Measurements from ENCODE around the gene SUPT6H.

SUPT6H gene

GRCh38 chr17:28635506-28635905, 26.5 kb upstream of the SUPT6H start:
- no peaks in the 10 kb centered on the region for H3K27me3 ChIP-seq (ENCODE audit: insufficient read depth, insufficient read length)
- H3K9me3 ChIP-seq (ENCODE audit: insufficient read depth, low read length) = no peaks in the 10 kb centered on the region
- no peak overlapping the region for H3K9ac ChIP-seq (ENCODE audit: insufficient read length, low read depth)
- TF ChIP-seq ZNF274 (IDR thresholded peaks at IDR 0.05; ENCODE audit: low read depth, low read length) (no peak), SUZ12 (IDR thresholded peaks at IDR 0.05; ENCODE audit: extremely low read depth, insufficient read depth, insufficient read length) (no peak), YY1 (IDR thresholded peaks at IDR 0.05; ENCODE audit: insufficient read depth, insufficient read length) (no peak)
- H3K36me3 ChIP-seq (ENCODE audit: insufficient read depth, insufficient read length, low read length) = peaks cover 98% of the 10 kb centered on the region
- no peak overlapping the region for H3K4me3 ChIP-seq (ENCODE audit: insufficient read length, low read depth)
- DNase-seq (ENCODE audit: low read depth, low spot score) = no peak
- no peaks in the 10 kb centered on the region for H3K4me1 ChIP-seq (ENCODE audit: insufficient read depth, insufficient read length)

- H3K4me1 ChIP-seq (ENCODE audit: insufficient read depth, insufficient read length) = no peaks in the 10 kb centered on the region
- TF ChIP-seq YY1 (IDR thresholded peaks at IDR 0.05; ENCODE audit: insufficient read depth, insufficient read length) (no peak), ZNF274 (IDR thresholded peaks at IDR 0.05; ENCODE audit: low read depth, low read length) (no peak), SUZ12 (IDR thresholded peaks at IDR 0.05; ENCODE audit: extremely low read depth, insufficient read depth, insufficient read length) (no peak)
- no peaks in the 10 kb centered on the region for H3K27me3 ChIP-seq (ENCODE audit: insufficient read depth, insufficient read length)
- H3K36me3 ChIP-seq (ENCODE audit: insufficient read depth, insufficient read length, low read length) = peaks cover 75% of the 10 kb centered on the region
- no peaks in the 10 kb centered on the region for H3K9me3 ChIP-seq (ENCODE audit: insufficient read depth, low read length)
- no peak overlapping the region for H3K4me3 ChIP-seq (ENCODE audit: insufficient read length, low read depth)
- no peak for DNase-seq (ENCODE audit: low read depth, low spot score)
- H3K9ac ChIP-seq (ENCODE audit: insufficient read length, low read depth) = no peak overlapping the region
Observed at GRCh38 chr17:28641579-28641978, 20.4 kb upstream of the SUPT6H start.

- peak overlapping the region; percentile 79 for H3K9ac ChIP-seq (ENCODE audit: insufficient read length, low read depth)
- peak overlapping the region; percentile 75 for H3K4me3 ChIP-seq (ENCODE audit: insufficient read length, low read depth)
- no peak for DNase-seq (ENCODE audit: low read depth, low spot score)
- TF ChIP-seq YY1 (IDR thresholded peaks at IDR 0.05; ENCODE audit: insufficient read depth, insufficient read length) (no peak), ZNF274 (IDR thresholded peaks at IDR 0.05; ENCODE audit: low read depth, low read length) (no peak), SUZ12 (IDR thresholded peaks at IDR 0.05; ENCODE audit: extremely low read depth, insufficient read depth, insufficient read length) (no peak)
- peaks cover 56% of the 10 kb centered on the region for H3K36me3 ChIP-seq (ENCODE audit: insufficient read depth, insufficient read length, low read length)
- H3K27me3 ChIP-seq (ENCODE audit: insufficient read depth, insufficient read length) = no peaks in the 10 kb centered on the region
- no peaks in the 10 kb centered on the region for H3K9me3 ChIP-seq (ENCODE audit: insufficient read depth, low read length)
- H3K4me1 ChIP-seq (ENCODE audit: insufficient read depth, insufficient read length) = no peaks in the 10 kb centered on the region
Observed at GRCh38 chr17:28643983-28644786, 17.8 kb upstream of the SUPT6H start.

- peak; percentile 79 for DNase-seq (ENCODE audit: low read depth, low spot score)
- H3K4me1 ChIP-seq (ENCODE audit: insufficient read depth, insufficient read length) = no peaks in the 10 kb centered on the region
- H3K36me3 ChIP-seq (ENCODE audit: insufficient read depth, insufficient read length, low read length) = peaks cover 50% of the 10 kb centered on the region
- no peaks in the 10 kb centered on the region for H3K27me3 ChIP-seq (ENCODE audit: insufficient read depth, insufficient read length)
- no peaks in the 10 kb centered on the region for H3K9me3 ChIP-seq (ENCODE audit: insufficient read depth, low read length)
- TF ChIP-seq SUZ12 (IDR thresholded peaks at IDR 0.05; ENCODE audit: extremely low read depth, insufficient read depth, insufficient read length) = no peak
- no peak for TF ChIP-seq ZNF274 (IDR thresholded peaks at IDR 0.05; ENCODE audit: low read depth, low read length)
- no peak for TF ChIP-seq YY1 (IDR thresholded peaks at IDR 0.05; ENCODE audit: insufficient read depth, insufficient read length)
- H3K4me3 ChIP-seq (ENCODE audit: insufficient read length, low read depth) = peak within 1 kb of the TSS; percentile 75
- H3K9ac ChIP-seq (ENCODE audit: insufficient read length, low read depth) = peak within 1 kb of the TSS; percentile 86
Observed at GRCh38 chr17:28644787-28645575, 17.0 kb upstream of the SUPT6H start, which contains the start of gene BLTP2. TSS of gene BLTP2 (minus strand) at chr17:28645158. CDS start at chr17:28645056, 102 bp downstream.

GRCh38 chr17:28645576-28645939, 16.4 kb upstream of the SUPT6H start:
- Histone ChIP-seq H3K4me1 (ENCODE audit: insufficient read depth, insufficient read length) (no peaks in the 10 kb centered on the region), H3K9me3 (ENCODE audit: insufficient read depth, low read length) (no peaks in the 10 kb centered on the region), H3K4me3 (ENCODE audit: insufficient read length, low read depth) (peak overlapping the region; percentile 75), H3K27me3 (ENCODE audit: insufficient read depth, insufficient read length) (no peaks in the 10 kb centered on the region), H3K9ac (ENCODE audit: insufficient read length, low read depth) (peak overlapping the region; percentile 86), H3K36me3 (ENCODE audit: insufficient read depth, insufficient read length, low read length) (peaks cover 46% of the 10 kb centered on the region)
- no peak for DNase-seq (ENCODE audit: low read depth, low spot score)
- no peak for TF ChIP-seq SUZ12 (IDR thresholded peaks at IDR 0.05; ENCODE audit: extremely low read depth, insufficient read depth, insufficient read length)
- TF ChIP-seq YY1 (IDR thresholded peaks at IDR 0.05; ENCODE audit: insufficient read depth, insufficient read length) = no peak
- no peak for TF ChIP-seq ZNF274 (IDR thresholded peaks at IDR 0.05; ENCODE audit: low read depth, low read length)

GRCh38 chr17:28646039-28646754, 15.8 kb upstream of the SUPT6H start:
- H3K36me3 ChIP-seq (ENCODE audit: insufficient read depth, insufficient read length, low read length) = peaks cover 44% of the 10 kb centered on the region
- H3K27me3 ChIP-seq (ENCODE audit: insufficient read depth, insufficient read length) = no peaks in the 10 kb centered on the region
- H3K9ac ChIP-seq (ENCODE audit: insufficient read length, low read depth) = peak overlapping the region; percentile 17
- TF ChIP-seq YY1 (IDR thresholded peaks at IDR 0.05; ENCODE audit: insufficient read depth, insufficient read length) = no peak
- no peak for TF ChIP-seq SUZ12 (IDR thresholded peaks at IDR 0.05; ENCODE audit: extremely low read depth, insufficient read depth, insufficient read length)
- no peak for TF ChIP-seq ZNF274 (IDR thresholded peaks at IDR 0.05; ENCODE audit: low read depth, low read length)
- no peak for DNase-seq (ENCODE audit: low read depth, low spot score)
- no peaks in the 10 kb centered on the region for H3K4me1 ChIP-seq (ENCODE audit: insufficient read depth, insufficient read length)
- H3K4me3 ChIP-seq (ENCODE audit: insufficient read length, low read depth) = no peak overlapping the region
- no peaks in the 10 kb centered on the region for H3K9me3 ChIP-seq (ENCODE audit: insufficient read depth, low read length)

All from NT2/D1 (cell line).